Endometrium (tissue), 2 donors: ENCODE measurements around the gene EPHA1.

Experiments
- FAIRE-seq: peaks from 2 replicates; lab custom pipeline; 2012; peaks lifted over from hg19 to GRCh38; lab: Jason Lieb, UNC
- donor health status: control.
- donor health status: control.

EPHA1 gene

GRCh38 chr7:143388491-143389101 lies 20.1 kb downstream of the EPHA1 start:
- no peak for FAIRE-seq

- no peak for FAIRE-seq
Measured at GRCh38 chr7:143388051-143388450, 20.6 kb downstream of the EPHA1 start.

- FAIRE-seq, result no peak
Measured at GRCh38 chr7:143387156-143387975, 21.3 kb downstream of the EPHA1 start.

GRCh38 chr7:143385891-143386781 lies 22.5 kb downstream of the EPHA1 start:
- FAIRE-seq, result no peak

- FAIRE-seq, result no peak
Measured at GRCh38 chr7:143384661-143385631, 23.7 kb downstream of the EPHA1 start.

GRCh38 chr7:143384148-143384547 lies 24.5 kb downstream of the EPHA1 start:
- FAIRE-seq, result no peak

GRCh38 chr7:143383642-143383957 lies 25.1 kb downstream of the EPHA1 start:
- FAIRE-seq, result no peak

GRCh38 chr7:143382791-143383641 lies 25.6 kb downstream of the EPHA1 start:
- no peak for FAIRE-seq

GRCh38 chr7:143382126-143382790 lies 26.4 kb downstream of the EPHA1 start:
- no peak for FAIRE-seq

GRCh38 chr7:143381427-143382125 lies 27.1 kb downstream of the EPHA1 start:
- FAIRE-seq, result no peak

GRCh38 chr7:143380646-143381426 lies 27.8 kb downstream of the EPHA1 start, which contains the start of gene ZYX:
Gene ZYX (plus strand): TSS chr7:143381345. CDS start chr7:143381572, 227 bp downstream.
- FAIRE-seq, result no peak

GRCh38 chr7:143380260-143380645 lies 28.4 kb downstream of the EPHA1 start:
- no peak for FAIRE-seq

- FAIRE-seq, result no peak
Measured at GRCh38 chr7:143379611-143380259, 28.9 kb downstream of the EPHA1 start.

- no peak for FAIRE-seq
Measured at GRCh38 chr7:143376396-143376795, 32.3 kb downstream of the EPHA1 start.

GRCh38 chr7:143375298-143376034 lies 33.2 kb downstream of the EPHA1 start:
- no peak for FAIRE-seq

GRCh38 chr7:143374561-143374960 lies 34.1 kb downstream of the EPHA1 start:
- no peak for FAIRE-seq

GRCh38 chr7:143373255-143373794 lies 35.3 kb downstream of the EPHA1 start:
- FAIRE-seq, result no peak
